HG03175 (cell line): ENCODE results near the gene SEC14L2.
"Not testable (repeated sequence)": the region's sequence is repeated elsewhere in the genome, so short reads cannot be mapped to it uniquely, and the experiment has no call there.

ENCODE experiments used
- ATAC-seq: cut with Tn5 transposase; IDR thresholded peaks from one replicate; pipeline ENCODE4 v1.9.1; 2021; ENCODE audit warnings: mild to moderate bottlenecking, moderate library complexity; ENCODE audit not compliant: unreplicated experiment

Gene SEC14L2

DNA sequence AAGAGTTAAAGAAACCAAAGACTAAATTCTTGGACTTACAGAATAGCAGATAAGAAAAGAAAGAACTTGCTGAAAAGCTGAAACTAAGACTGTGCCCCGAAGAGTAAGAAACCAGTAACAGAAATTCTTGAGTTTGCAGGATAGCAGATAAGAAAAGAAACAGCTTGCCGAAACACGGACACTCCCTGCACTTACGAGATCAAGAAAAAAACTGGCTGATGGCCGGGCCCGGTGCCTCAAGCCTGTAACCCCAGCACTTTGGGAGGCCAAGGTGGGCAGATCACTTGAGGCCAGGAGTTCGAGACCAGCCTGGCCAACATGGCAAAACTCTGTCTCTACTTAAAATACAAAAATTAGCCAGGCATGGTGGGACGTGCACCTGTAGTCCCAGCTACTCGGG lies 54.7 kb downstream of the SEC14L2 start:
- not testable (repeated sequence) for ATAC-seq

DNA sequence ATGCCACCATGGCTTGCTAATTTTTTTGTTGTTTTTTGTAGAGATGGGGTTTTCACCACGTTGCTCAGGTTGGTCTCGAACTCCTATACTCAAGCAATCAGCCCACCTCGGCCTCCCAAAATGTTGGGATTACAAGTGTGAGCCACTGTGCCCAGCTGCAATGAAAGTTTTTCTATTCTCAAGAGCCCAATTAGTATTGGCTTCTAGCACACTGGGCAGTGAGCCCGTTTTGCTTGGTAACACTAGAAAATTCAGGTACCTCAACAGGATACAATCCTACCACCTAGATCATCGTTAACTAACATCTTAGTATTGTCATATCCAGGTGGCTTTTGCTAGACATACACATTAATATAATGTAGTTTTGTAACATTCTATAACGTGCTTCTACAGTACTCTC lies 56.0 kb downstream of the SEC14L2 start:
- ATAC-seq: no peak

DNA sequence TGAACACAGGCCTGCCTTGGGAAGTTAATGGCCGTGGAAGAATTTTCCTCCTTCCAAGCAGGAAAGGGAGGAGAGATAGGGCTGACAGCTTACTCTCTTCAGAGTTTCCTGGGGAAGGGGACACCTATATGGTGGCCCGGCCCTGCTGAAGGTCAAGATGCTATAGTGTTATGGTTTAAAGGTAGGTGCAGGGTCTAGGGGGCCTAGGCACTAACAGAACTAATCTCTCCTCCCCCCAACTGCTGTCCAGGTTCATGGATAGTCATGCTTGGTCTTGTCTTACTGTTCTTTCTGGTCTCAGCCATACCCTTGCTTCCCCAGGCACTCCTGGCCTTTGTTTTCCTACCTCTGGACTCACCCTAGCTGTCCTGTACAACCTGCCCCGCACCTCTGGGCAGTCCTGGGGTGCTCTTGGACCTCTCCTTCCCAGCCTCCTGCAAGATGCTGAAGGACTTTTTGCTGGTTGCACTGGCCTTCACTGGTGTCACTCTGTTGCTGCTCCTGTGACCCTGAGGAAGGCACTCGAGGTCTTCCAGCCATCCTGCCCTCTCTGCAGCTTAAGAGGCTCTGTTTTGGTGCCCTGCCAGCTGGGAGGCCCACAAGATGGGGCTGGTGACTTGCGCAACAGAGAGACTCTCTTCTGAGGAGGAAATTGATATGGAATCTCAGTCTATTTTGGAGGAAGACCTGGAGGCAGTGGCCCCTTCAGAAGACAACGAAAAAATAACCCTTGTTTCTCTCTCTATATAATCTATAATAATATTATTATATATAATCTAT lies 57.1 kb downstream of the SEC14L2 start:
- no peak for ATAC-seq

DNA sequence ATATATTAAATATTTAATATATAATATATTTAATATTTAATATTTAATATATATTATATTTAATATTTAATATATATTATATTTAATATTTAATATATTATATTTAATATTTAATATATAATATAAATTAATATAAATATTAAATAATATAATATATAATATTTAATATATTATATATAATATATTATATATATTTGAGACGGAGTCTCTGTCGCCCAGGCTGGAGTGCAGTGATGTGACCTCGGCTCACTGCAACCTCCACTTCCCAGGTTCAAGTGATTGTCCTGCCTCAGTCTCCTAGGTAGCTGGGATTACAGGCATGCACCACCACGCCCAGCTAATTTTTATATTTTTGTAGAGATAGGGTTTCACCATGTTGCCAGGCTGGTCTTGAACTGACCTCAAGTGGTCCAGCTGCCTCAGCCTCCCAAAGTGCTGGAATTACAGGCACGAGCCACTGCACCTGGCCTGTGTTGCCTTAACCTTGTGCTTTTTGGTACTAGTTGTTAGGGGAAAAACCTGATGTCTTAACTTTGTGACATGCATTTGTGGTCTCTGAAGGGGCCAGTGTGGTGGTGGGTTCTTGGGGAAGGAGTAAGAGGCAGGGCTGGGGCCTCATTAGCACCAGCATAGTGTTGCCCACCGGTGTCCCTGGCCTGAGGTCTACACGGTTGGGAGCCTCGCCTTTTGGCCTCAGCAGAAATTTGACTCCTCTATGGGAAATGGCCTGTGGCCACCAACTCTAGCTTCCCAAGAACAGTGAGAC lies 58.4 kb downstream of the SEC14L2 start:
- ATAC-seq: no peak

DNA sequence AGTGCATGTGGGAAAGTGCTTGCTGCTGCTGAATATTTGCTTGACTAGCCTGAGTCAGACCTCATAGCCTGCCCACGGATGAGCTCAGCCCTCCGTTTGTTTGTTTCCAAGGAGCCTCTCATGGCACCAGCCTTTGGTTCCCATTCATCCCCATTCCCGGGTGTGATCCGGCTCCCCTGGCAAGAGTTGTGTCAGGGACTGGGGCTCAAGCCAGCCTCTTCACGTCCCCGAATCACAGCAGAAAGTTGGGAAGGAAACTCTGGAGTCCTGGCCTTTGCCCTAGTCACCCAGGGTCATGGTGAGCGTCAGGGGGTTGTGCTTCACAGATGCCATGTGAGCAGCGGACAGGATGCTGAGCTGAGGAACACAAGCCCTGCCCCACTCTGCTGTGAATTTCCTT lies 61.2 kb downstream of the SEC14L2 start:
- ATAC-seq: no peak

DNA sequence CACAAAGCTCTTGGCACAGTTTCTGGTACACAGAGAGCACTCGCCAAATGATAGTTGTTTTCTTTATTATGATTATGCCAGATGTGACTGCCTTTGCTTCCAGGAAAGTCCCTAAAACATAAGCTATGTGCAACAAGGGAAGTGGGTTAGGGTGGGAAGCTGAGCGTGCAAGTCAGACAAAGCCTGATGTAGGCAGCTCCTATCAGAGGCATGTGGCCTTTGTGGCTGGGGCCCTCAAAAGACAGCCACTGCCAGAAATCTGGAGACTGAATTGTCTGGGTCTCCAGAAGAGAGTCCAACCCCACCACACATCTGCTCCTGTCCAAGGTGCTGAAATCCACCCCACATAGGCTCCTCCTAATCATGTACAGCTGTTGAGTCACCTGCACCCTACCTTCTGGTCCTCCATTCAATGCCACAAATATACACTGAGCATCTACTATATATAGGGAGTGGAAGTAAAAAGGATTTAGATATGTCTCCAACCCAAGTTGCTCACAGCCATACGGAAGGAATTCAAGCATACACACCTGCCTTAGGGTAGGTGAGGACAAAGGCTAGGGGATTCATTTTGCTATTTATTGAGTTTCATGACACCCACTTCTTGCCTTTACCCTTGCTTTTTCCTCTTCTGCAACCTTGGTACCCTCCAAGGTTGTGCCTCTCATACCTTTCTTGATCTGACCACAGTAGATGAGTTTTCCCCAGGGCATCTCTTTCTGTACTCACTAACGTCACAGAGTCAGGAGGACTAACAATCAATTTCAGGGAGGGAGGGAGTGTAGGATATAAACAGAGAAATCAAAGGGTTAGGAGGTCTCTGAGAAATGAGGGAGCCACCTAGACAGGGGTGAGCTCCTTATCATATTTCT lies 62.6 kb downstream of the SEC14L2 start:
- no peak for ATAC-seq

DNA sequence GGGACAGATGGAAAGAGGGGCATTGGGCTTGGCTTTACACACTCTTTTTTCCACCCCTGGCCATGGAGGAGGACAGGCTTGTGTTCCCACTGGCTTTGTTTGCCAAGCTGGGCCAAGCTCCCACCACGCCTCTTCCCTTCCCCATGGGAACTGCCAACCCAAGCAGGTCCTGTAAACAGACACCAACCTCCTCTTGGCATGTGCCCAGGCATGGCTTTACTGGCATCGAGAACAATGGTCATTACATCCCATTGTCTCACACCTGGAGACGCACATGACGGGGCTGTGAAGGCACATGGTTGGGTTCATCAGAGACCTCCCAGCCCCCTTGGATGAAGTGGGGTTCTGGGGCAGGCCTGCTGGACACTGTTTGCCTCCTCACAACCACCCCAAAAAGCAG lies 63.3 kb downstream of the SEC14L2 start:
- no peak for ATAC-seq

DNA sequence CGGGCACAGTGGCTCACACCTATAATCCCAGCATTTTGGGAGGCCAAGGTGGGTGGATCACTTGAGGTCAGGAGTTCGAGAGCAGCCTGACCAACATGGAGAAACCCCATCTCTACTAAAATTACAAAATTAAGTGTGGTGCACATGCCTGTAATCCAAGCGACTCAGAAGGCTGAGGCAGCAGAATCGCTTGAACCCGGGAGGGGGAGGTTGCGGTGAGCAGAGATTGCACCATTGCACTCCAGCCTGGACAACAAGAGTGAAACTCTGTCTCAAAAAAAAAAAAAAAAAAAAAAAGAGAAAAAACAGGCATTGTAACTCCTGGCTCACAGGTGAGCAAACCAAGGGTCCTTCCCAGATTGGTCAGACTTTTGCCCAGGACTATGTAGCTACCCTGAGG lies 63.7 kb downstream of the SEC14L2 start:
- ATAC-seq: not testable (repeated sequence)

DNA sequence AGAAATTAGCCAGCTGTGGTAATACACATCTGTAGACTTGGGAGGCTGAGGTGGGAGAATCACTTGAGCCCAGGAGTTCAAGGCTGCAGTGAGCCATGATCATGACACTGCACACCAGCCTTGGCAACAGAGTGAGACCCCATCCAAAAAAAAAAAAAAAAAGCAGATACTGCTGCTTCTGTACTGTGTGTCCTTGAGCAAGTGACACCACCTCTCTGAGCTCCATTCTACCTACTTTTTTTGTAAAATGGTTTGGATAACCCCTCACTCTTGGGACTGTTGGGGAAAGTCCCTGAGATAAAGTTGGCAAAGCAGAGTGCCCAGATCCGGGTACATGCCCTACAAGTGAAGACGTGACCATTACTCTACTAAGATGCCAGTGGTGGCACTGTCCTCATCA lies 72.3 kb downstream of the SEC14L2 start:
- ATAC-seq: no peak

DNA sequence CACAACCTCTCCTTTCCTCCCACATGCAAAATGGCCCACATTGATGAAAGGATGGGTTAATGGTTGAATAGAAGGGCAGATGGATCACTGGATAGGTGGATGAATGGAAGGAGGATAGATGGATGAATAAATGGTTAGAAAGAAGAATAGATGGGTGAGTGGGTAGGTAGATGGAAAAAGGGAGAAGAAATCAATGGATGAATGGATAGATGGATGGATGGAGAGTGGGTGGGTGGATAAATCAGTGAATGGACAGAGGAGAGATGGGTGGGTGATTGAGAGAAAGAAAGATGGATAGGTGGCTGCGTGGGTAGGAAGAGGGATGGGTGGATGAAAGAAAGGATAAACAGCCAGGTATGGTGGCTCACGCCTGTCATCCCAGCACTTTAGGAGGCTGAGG lies 73.8 kb downstream of the SEC14L2 start:
- no peak for ATAC-seq

DNA sequence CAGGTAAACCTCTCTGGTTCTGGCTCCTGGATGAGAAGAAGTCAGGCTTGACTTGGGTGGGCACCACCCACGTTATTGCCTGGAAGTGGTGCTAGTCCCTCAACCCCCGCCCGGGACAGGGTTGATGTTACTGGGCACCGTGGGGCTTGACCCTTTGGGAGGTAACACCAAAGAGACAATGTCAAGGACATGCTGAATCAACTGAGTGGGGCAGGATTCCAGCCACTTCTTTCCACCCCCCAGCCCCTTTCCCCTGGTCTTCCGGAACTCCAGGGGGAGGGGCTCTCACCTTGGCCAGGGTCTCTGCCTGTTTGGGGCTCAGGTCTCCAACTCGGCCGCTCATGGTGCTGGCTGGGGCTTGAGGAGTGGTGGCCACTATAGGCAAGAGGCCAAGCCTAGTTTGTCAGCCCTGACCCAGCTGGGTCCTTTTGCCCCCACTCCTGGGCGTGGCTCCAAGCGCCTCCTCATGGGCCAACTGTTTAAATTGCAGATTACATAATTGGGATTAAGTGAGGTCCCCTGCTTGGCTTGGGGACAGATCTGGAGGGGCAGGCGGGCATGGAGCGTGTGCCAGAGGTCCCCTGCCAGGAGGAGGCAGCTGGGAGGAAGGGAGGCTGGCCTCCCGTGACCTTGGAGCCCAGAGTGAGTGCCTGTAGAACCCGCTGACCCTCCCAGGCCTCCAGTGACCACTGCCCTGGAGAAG lies 74.9 kb downstream of the SEC14L2 start, which contains the start of gene SEC14L3:
TSS of gene SEC14L3 (minus strand) at position 402 of the 703 bp plus-strand sequence. CDS start at position 343, 59 bp downstream.
- no peak for ATAC-seq

DNA sequence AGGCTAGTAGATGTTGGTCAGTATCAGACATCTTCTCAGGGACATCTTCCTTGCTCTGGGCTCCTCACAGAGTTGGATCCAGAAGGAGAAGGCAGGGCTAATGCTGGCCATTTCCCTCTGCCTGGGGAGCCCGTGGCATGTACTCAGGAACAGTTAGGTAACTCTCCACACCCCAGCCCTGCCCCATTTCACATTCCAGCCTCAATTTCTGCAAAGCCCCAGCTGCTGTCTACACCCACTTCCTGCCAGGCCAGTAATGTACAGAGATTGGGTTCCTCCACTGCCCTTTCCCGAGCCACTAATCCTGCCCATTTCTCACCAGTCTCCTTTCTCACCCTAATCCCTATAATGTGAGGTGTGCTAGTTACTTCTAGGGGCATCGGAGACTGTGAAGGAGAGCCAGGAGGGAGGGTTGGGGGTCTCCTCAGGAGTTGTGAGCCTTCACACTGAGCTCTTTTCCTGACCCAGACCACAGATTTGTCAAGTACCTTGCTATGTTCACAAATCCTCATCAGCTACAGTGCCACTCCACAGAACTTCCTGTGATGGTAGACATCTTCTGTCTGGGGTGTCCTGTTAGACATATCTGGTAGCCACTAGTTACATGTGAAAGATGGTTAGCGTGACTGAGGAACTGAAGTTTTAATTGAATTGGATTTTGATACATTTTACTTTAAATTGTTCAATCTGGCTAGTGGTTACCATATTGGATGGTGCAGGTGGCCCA lies 76.3 kb downstream of the SEC14L2 start:
- ATAC-seq: no peak

DNA sequence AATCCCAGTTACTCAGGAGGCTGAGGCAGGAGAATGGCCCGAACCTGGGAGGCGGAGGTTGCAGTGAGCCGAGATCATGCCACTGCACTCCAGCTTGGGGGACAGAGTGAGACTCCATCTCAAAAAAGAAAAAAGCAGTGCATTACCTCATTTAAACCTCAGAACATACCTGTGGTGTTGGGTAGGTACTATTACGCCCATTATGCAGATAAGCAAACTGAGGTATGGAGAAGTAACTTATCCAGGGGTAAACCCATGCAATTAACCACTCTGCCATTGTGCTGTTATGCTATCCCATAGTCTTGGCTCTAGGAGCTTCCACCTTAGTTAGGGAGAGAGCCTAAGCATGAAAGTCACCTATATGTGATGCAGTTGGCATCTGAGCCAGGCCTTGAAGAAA lies 77.3 kb downstream of the SEC14L2 start:
- ATAC-seq: no peak
